Measurements from ENCODE around the gene KRTAP10-1.

KRTAP10-1 gene

DNA sequence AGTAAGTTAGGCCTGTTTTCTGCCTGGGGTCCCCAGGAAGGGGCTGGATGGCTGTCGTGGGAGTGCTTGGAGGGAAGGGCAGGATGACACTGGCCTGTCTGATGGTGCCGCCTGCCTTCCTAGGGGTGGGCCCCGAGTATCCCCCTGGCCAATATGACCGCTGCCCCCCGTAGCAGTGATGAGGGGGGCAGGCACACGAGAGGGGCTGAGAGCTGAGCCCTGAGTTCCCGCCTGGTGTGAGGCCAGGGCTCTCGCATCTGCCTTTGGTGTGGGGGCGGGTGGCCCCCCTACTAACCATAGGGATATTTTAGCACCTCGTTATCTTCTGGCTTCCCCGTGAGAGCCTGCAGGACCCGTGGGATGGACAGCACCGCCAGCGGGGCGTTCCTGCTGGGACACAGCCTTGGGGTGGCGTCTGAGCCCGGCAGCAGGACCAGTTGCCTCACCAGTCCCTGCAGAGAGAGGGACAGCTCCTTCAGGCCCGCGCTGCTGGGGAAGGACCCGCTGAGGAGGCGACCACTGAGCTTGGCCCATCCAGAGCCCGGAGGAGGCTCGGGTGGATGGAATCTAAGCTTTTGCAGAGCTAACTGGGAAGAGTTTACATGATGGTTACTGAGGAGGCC lies 10.4 kb downstream of the KRTAP10-1 start:
- H3K4me3 ChIP-seq (ENCODE audit: low read length), result no peak overlapping the region
- TF ChIP-seq, protein P1, sequence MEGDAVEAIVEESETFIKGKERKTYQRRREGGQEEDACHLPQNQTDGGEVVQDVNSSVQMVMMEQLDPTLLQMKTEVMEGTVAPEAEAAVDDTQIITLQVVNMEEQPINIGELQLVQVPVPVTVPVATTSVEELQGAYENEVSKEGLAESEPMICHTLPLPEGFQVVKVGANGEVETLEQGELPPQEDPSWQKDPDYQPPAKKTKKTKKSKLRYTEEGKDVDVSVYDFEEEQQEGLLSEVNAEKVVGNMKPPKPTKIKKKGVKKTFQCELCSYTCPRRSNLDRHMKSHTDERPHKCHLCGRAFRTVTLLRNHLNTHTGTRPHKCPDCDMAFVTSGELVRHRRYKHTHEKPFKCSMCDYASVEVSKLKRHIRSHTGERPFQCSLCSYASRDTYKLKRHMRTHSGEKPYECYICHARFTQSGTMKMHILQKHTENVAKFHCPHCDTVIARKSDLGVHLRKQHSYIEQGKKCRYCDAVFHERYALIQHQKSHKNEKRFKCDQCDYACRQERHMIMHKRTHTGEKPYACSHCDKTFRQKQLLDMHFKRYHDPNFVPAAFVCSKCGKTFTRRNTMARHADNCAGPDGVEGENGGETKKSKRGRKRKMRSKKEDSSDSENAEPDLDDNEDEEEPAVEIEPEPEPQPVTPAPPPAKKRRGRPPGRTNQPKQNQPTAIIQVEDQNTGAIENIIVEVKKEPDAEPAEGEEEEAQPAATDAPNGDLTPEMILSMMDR (conservative IDR thresholded peaks at IDR 0.05; ENCODE audit: low read length), result no peak
- no peak for DNase-seq (ENCODE audit: low read depth)

DNA sequence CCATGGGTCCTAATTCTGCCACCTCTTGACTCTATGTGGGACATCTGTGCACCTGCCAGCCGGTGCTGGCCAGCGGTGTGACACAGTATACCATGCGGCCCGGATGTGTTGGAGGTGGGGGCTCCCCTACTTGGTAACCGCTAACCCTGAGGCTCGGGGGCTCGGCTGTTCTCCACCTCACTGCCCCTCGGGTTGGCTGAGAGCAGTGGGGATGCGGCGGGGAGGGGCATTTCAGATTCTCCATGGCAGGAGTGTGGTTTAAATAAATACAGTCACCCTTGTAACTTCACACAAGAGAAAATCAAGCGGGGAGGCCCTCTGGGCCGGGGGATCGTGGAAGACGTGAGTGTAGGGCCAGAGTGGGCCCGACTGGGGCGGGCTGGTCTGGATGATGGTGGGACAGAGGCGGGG lies 11.0 kb downstream of the KRTAP10-1 start:
- TF ChIP-seq, protein P1 (conservative IDR thresholded peaks at IDR 0.05; ENCODE audit: low read length), result no peak
- DNase-seq (ENCODE audit: low read depth), result no peak
- H3K4me3 ChIP-seq (ENCODE audit: low read length), result no peak overlapping the region

DNA sequence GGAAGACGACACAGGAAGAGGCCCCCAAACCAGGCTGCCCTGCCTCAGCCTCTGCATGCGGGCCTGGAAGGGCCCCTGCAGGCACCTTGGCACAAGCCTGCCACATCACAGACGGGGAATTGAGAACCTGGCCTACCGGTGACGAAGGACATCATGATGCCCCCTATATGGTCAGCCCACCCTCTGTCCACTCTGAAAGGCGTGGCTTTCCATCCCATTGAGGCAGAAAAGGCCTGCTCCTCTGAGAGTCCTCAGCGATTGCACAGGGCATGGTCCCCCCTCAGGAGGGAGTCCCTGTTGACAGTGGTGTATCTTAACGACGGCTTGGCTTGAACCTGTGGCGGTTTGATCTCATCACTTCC lies 11.4 kb downstream of the KRTAP10-1 start:
- H3K4me3 ChIP-seq (ENCODE audit: low read length), result no peak overlapping the region
- DNase-seq (ENCODE audit: low read depth), result no peak
- TF ChIP-seq, protein P1 (conservative IDR thresholded peaks at IDR 0.05; ENCODE audit: low read length), result no peak

DNA sequence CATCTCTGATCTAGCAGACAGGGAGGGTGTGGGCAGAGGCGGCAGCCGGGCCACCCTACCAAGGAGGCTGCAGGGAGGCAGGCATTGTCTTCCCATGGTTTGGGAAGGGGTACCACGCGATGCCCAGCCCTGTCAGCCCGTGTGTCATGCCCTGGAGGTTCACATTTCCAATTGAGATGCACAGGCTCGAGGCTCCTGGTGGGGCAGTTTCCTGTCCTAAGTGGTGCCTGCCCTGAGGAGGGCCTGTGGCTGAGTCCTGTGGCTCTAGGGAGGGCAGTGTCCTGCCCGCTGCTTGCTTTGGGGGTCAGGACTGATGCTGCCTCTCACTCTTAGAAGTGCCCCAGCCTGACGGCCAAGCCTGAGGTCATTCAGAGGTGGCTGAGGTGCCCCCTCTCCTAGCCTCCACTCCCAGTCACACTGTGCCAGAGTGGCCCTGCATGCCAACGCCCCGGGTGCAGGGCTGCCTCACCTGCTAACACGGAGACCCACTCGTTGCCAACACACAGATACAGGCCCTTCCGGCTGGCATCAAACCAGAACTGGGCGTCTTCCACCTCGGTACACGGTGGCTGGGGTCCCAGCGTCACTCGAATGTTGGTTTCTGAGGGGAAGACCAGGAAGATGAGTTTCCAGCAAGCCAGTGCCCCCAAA lies 11.9 kb downstream of the KRTAP10-1 start:
- no peak for DNase-seq (ENCODE audit: low read depth)
- no peak overlapping the region for H3K4me3 ChIP-seq (ENCODE audit: low read length)
- TF ChIP-seq, protein P1 (conservative IDR thresholded peaks at IDR 0.05; ENCODE audit: low read length), result no peak

DNA sequence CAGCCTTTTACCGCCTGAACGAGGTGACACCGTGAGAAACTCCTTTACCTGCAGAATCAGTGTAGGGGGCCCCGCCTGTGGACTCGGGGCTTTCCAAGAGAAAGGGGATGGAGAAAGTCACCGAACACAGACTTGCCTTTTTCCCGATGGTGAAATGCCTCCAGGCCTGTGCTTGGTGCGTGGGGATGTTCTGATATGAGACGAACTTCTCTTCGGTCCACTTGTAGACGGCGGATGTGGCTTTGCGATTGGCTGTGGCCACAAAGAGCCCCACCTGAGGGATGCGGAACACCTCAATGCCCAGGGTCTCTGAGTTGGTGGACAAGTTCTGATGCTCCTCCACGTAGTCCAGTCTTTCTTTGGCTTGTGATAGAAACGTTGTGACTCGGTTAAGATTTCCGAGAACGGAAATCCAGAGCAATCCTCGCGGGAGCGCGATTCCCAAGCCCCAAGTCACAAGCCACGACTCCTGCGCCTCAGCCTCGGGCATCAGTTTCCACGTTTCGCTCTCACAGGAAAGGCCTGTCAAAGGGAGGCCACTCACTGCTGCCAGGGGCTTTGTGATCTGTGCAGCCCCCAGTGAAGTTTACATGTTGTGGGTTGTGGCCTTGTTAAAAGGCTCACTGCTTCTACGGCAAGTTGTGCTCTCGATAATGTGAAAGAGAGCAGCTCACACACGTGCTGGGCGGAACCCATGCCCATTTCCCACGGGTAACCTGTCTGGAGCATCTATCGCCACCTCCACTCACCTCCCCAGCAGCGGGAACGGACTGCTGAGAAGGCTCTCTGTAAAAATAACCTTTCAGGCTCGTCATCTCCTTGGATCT lies 12.6 kb downstream of the KRTAP10-1 start:
- no peak overlapping the region for H3K4me3 ChIP-seq (ENCODE audit: low read length)
- no peak for DNase-seq (ENCODE audit: low read depth)
- TF ChIP-seq, protein P1 (conservative IDR thresholded peaks at IDR 0.05; ENCODE audit: low read length), result no peak

DNA sequence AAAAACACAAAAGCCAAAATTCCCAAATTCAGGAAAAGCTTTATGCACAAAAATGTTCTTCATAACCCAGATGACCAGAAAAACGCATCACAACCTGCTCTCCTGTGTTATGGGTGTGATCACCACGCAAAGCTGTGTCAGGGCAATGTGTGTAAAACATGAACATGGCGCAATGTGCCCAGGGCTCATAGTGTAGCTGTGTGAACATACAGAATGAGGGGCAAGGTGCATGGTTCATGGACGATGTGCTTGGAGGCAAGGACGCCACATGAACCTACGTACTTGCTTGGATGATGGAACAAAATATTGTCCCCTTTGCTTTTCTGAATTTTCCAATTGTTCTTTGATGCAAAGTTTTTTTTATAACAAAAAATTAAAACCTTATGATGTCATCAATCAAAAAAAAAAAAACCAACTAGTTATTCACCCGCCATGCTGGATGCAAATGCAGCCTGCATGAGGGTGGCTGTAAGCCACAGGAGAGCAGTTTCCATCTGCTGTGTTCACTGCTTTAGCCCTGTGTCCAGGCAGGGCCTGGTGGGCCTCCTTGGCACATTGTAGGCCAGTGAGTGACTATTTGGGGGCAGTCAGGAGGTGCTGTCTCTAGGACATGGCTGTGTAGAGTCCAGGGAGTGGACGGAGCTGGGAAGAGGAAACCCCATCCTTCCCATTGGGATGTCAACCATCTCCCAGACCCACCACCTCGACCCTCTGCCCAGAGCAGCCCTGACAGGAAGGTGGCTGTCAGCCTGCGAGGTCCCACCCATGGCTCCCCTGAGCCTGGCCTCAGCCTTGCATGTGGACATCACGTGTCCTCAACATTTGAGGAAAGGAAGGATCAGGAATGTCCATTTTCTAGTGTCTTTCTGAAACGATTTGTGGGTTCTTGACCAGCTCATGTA lies 13.6 kb downstream of the KRTAP10-1 start:
- no peak overlapping the region for H3K4me3 ChIP-seq (ENCODE audit: low read length)
- no peak for DNase-seq (ENCODE audit: low read depth)
- TF ChIP-seq, protein P1 (conservative IDR thresholded peaks at IDR 0.05; ENCODE audit: low read length), result no peak
